Spleen (tissue), 11 donors: ENCODE data around the gene CRIP1. TPM values are rescaled to one million over a fixed set of nuclear protein-coding genes. Genes with fewer than 3 reads are reported as not detected.

Source experiments
- DNase-seq: peaks from one replicate; pipeline ENCODE4 v3.0.0-alpha.2; 2020
- H3K27ac ChIP-seq, 8 donors: fragments of 200-600 bp; sonication (generic) in 7 of 8; 1 replicate in 4 of 8; 2 replicates in 4 of 8; pipeline versions ENCODE4 v1.5.0 to v1.8.0; 2016 to 2021; ENCODE audit warnings: inconsistent platforms in 4 of 8, mild to moderate bottlenecking in 4 of 8, moderate library complexity in 1 of 8
- H3K27me3 ChIP-seq, 7 donors: fragments of 200-600 bp; sonication (generic) in 6 of 7; replicated peaks in 1 of 7; 1 replicate in 4 of 7; 2 replicates in 3 of 7; pipeline versions ENCODE4 v1.5.0 to v1.8.0; 2016 to 2021; ENCODE audit warnings: inconsistent platforms in 3 of 7, mild to moderate bottlenecking in 1 of 7
- H3K36me3 ChIP-seq, 6 donors: fragments of 200-600 bp; sonication (generic) in 5 of 6; 1 replicate in 4 of 6; 2 replicates in 2 of 6; pipeline versions ENCODE4 v1.5.0 to v1.8.0; 2016 to 2021; ENCODE audit warnings: inconsistent platforms in 2 of 6
- H3K4me1 ChIP-seq, 6 donors: fragments of 200-600 bp; sonication (generic) in 5 of 6; 1 replicate in 3 of 6; 2 replicates in 3 of 6; pipeline versions ENCODE4 v1.5.0 to v1.8.0; 2016 to 2021; ENCODE audit warnings: inconsistent platforms in 3 of 6
- H3K4me3 ChIP-seq, 8 donors: fragments of 200-600 bp; sonication (generic) in 7 of 8; 1 replicate in 4 of 8; 2 replicates in 4 of 8; pipeline versions ENCODE4 v1.5.0 to v1.8.0; 2016 to 2021; ENCODE audit warnings: inconsistent platforms in 4 of 8, mild to moderate bottlenecking in 4 of 8, moderate library complexity in 2 of 8
- H3K9me3 ChIP-seq, 8 donors: fragments of 200-600 bp; sonication (generic) in 7 of 8; 1 replicate in 4 of 8; 2 replicates in 4 of 8; pipeline versions ENCODE4 v1.5.0 to v1.8.0; 2016 to 2021; ENCODE audit warnings: inconsistent platforms in 4 of 8
- CTCF ChIP-seq, 11 experiments: fragments of 200-600 bp in 7 of 11; fragments of 450-650 bp in 4 of 11; sonication (generic) in 4 of 11; IDR thresholded peaks in 8 of 11; conservative IDR thresholded peaks in 3 of 11; 1 replicate in 7 of 11; 2 replicates in 4 of 11; pipeline versions ENCODE4 v1.4.0 to v1.8.0; 2016 to 2021; ENCODE audit warnings: antibody characterized with exemption in 11 of 11, inconsistent platforms in 4 of 11, mild to moderate bottlenecking in 1 of 11
- POLR2A ChIP-seq, 3 donors: fragments of 450-650 bp; IDR thresholded peaks; one replicate each; pipeline ENCODE4 v1.5.1; 2017; ENCODE audit warnings: antibody characterized with exemption in 3 of 3, mild to moderate bottlenecking in 1 of 3
- POLR2AphosphoS5 ChIP-seq, 3 donors: sonication (generic); formaldehyde crosslinking; IDR thresholded peaks; one replicate each; pipeline ENCODE4 v1.5.1; 2017; ENCODE audit warnings: antibody characterized with exemption in 3 of 3
- WGBS, 5 donors: extraction: QIAGEN DNeasy Blood & Tissue Kit in 3 of 5; methylation state at CpG; one replicate each; pipeline versions ENCODE4 v1.1.5 to v1.1.7; 2013 to 2018; 5-methylcytosine and 5-hydroxymethylcytosine counted together
- intact Hi-C: fragments of 100-400 bp; cut with DNase I; formaldehyde crosslinking; loops from one replicate; pipeline ENCODE4 v1.15.0; 2023; ENCODE audit warnings: low total_unique reads
- polyA plus RNA-seq, 3 donors: library from polyadenylated mRNA; stranded (reverse); fragments of 200-250 nt; gene quantifications; one replicate each; pipeline ENCODE4 v1.2.1, GENCODE V29; 2013
- total RNA-seq, 7 donors: library from RNA; depleted of rRNA in 3 of 7; stranded (reverse); fragments of >200 nt in 3 of 7; fragmentation: NEBNext Ultra II Directional in 4 of 7; extraction: Animal tissue kit (Norgen Biotek cat#: 25700) in 4 of 7; gene quantifications; one replicate each; pipeline versions ENCODE4 v1.1.0 to v1.2.1, GENCODE V29; 2016 to 2021
- donor health status: healthy with polysubstance abuse.
- donor health status: DM: no; HTN: no; CAD: no; lungs with moderate emphysema.
- donor health status: DM: no; HTN: no; CAD: no.
- donor health status: Bipolar disorder and iron deficiency.
- donor health status: healthy.
- donor health status: DM: no; HTN: no; CAD: no.
- donor health status: DM: yes; HTN: yes; CAD: no.

The CRIP1 gene
- total and polyA plus RNA-seq, 10 donors, result 20.5 to 349 (median 65.3) TPM

GRCh38 chr14:105526776-105527380 lies 40.2 kb downstream of the CRIP1 start:
- Histone ChIP-seq H3K36me3 (no peaks in the 10 kb centered on the region), H3K4me3 (peak overlapping the region; percentile 34 to 80 (median 53)), H3K27ac (peak overlapping the region in 1 of 8 donors; percentile 53), H3K9me3 (no peaks in the 10 kb centered on the region), H3K4me1 (peaks cover 30 to 61% (median 51%) of the 10 kb centered on the region in 6 donors), H3K27me3 (peaks cover 0 to 65% (median 24%) of the 10 kb centered on the region in 7 donors)
- intact Hi-C loops, result no loop called here
- WGBS, 5 donors, result 2 to 7% (median 2%) methylated on average over 35 to 48 of the region's 48 CpGs
- peak in 1 of 3 donors; percentile 21 for TF ChIP-seq POLR2AphosphoS5 (IDR thresholded peaks at IDR 0.05)
- no peak for TF ChIP-seq POLR2A (IDR thresholded peaks at IDR 0.05)
- DNase-seq, result peak; percentile 82

GRCh38 chr14:105527381-105527825 lies 40.7 kb downstream of the CRIP1 start:
- Histone ChIP-seq H3K36me3 (no peaks in the 10 kb centered on the region), H3K27ac (peak overlapping the region in 2 of 8 donors; percentile 73 to 86), H3K4me3 (peak overlapping the region; percentile 34 to 80 (median 53)), H3K27me3 (peaks cover 0 to 65% (median 24%) of the 10 kb centered on the region in 7 donors), H3K4me1 (peaks cover 30 to 66% (median 56%) of the 10 kb centered on the region in 6 donors), H3K9me3 (no peaks in the 10 kb centered on the region)
- intact Hi-C loops, result no loop called here
- TF ChIP-seq POLR2AphosphoS5 (IDR thresholded peaks at IDR 0.05) (no peak), POLR2A (IDR thresholded peaks at IDR 0.05) (no peak), CTCF (IDR thresholded peaks at IDR 0.05 in 8 of 11, conservative IDR thresholded peaks at IDR 0.05 in 3 of 11) (no peak)
- WGBS, 5 donors, result 32 to 44% (median 37%) methylated on average over 18 to 23 of the region's 23 CpGs
- DNase-seq, result no peak

- Histone ChIP-seq H3K9me3 (no peaks in the 10 kb centered on the region), H3K27me3 (peaks cover 0 to 65% (median 24%) of the 10 kb centered on the region in 7 donors), H3K4me1 (peaks cover 30 to 72% (median 60%) of the 10 kb centered on the region in 6 donors), H3K27ac (peak overlapping the region in 7 of 8 donors; percentile 58 to 86 (median 70)), H3K4me3 (peak overlapping the region; percentile 46 to 80 (median 53)), H3K36me3 (no peaks in the 10 kb centered on the region)
- WGBS, 5 donors, result 8 to 19% (median 15%) methylated on average over 33 to 67 of the region's 67 CpGs
- intact Hi-C loops, result no loop called here
- DNase-seq, result peak; percentile 95
- TF ChIP-seq POLR2A (IDR thresholded peaks at IDR 0.05) (no peak), CTCF (IDR thresholded peaks at IDR 0.05 in 8 of 11, conservative IDR thresholded peaks at IDR 0.05 in 3 of 11) (peak; percentile 63 to 95 (median 93)), POLR2AphosphoS5 (IDR thresholded peaks at IDR 0.05) (peak; percentile 64 to 83 (median 79))
These were observed 41.3 kb downstream of the CRIP1 start for GRCh38 chr14:105527826-105528585.

- DNase-seq, result peak; percentile 82
- H3K27ac ChIP-seq, result peak overlapping the region in 5 of 8 donors; percentile 70 to 86 (median 83)
- 1 to 13% (median 8%) methylated on average over 33 to 89 of the region's 89 CpGs for WGBS, 5 donors
- intact Hi-C loops, result no loop called here
- H3K4me3 ChIP-seq, result peak overlapping the region; percentile 46 to 80 (median 53)
- H3K27me3 ChIP-seq, result peaks cover 0 to 65% (median 24%) of the 10 kb centered on the region in 7 donors
- peaks cover 30 to 78% (median 61%) of the 10 kb centered on the region in 6 donors for H3K4me1 ChIP-seq
- no peaks in the 10 kb centered on the region for H3K36me3 ChIP-seq
- no peak for TF ChIP-seq POLR2AphosphoS5 (IDR thresholded peaks at IDR 0.05)
- TF ChIP-seq CTCF (IDR thresholded peaks at IDR 0.05 in 8 of 11, conservative IDR thresholded peaks at IDR 0.05 in 3 of 11), result peak in 5 of 11 experiments; percentile 4 to 63 (median 39)
- H3K9me3 ChIP-seq, result no peaks in the 10 kb centered on the region
These were observed 42.1 kb downstream of the CRIP1 start for GRCh38 chr14:105528586-105529318.
